NB4 (cell line): ENCODE measurements around the gene SFI1.

Experiments
- MYC ChIP-seq: IDR thresholded peaks from 2 replicates; pipeline ENCODE4 v1.6.1; 2011; ENCODE audit warnings: low read depth, low read length
- POLR2A ChIP-seq: IDR thresholded peaks from 2 replicates; pipeline ENCODE4 v1.6.1; 2011; ENCODE audit warnings: mild to moderate bottlenecking; ENCODE audit not compliant: insufficient read length; ENCODE audit errors: extremely low read depth
- TF ChIP-seq, protein P1 (sequence below): IDR thresholded peaks from one replicate; pipeline ENCODE4 v1.5.1; 2012; ENCODE audit warnings: low read depth, low read length

DNA sequence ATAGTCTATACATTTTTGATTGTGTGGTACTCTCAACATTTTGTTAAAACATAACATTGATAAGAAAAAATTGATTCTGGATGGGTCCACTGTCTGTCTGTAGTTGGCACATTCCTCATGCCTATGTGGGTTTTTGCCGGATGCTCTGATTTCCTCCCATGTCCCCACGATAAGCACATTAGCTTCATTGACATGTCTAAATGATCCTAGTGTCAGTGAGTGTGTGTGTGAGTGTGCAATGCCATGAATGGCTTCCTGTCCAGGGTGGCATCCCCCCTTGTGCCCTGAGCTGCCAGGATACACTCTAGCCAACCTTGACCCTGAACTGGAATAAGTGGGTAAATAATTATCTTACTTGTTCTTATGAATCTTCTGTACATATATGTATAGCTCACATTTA lies 5.4 kb downstream of the SFI1 start:
- TF ChIP-seq POLR2A (no peak), MYC (no peak)
- TF ChIP-seq, protein P1, sequence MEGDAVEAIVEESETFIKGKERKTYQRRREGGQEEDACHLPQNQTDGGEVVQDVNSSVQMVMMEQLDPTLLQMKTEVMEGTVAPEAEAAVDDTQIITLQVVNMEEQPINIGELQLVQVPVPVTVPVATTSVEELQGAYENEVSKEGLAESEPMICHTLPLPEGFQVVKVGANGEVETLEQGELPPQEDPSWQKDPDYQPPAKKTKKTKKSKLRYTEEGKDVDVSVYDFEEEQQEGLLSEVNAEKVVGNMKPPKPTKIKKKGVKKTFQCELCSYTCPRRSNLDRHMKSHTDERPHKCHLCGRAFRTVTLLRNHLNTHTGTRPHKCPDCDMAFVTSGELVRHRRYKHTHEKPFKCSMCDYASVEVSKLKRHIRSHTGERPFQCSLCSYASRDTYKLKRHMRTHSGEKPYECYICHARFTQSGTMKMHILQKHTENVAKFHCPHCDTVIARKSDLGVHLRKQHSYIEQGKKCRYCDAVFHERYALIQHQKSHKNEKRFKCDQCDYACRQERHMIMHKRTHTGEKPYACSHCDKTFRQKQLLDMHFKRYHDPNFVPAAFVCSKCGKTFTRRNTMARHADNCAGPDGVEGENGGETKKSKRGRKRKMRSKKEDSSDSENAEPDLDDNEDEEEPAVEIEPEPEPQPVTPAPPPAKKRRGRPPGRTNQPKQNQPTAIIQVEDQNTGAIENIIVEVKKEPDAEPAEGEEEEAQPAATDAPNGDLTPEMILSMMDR: no peak
